Dermis microvascular lymphatic vessel endothelial cell (primary cell): Measurements from ENCODE around the gene ACTR6. TPM values are rescaled to one million over a fixed set of nuclear protein-coding genes. Genes with fewer than 3 reads are reported as not detected.

ENCODE experiments used
- DNase-seq, 2 donors: peaks; one replicate each; pipeline versions ENCODE4 v3.0.0 to v3.0.0-alpha.2; 2010; ENCODE audit warnings: low read depth in 2 of 2
- total RNA-seq: library from RNA; depleted of rRNA; stranded (reverse); fragments of >200 nt; gene quantifications from 2 replicates; pipeline ENCODE4 v1.2.1, GENCODE V29; 2014

The ACTR6 gene
- total RNA-seq, 1 donor from 2014 or later = 9.8 TPM

DNA sequence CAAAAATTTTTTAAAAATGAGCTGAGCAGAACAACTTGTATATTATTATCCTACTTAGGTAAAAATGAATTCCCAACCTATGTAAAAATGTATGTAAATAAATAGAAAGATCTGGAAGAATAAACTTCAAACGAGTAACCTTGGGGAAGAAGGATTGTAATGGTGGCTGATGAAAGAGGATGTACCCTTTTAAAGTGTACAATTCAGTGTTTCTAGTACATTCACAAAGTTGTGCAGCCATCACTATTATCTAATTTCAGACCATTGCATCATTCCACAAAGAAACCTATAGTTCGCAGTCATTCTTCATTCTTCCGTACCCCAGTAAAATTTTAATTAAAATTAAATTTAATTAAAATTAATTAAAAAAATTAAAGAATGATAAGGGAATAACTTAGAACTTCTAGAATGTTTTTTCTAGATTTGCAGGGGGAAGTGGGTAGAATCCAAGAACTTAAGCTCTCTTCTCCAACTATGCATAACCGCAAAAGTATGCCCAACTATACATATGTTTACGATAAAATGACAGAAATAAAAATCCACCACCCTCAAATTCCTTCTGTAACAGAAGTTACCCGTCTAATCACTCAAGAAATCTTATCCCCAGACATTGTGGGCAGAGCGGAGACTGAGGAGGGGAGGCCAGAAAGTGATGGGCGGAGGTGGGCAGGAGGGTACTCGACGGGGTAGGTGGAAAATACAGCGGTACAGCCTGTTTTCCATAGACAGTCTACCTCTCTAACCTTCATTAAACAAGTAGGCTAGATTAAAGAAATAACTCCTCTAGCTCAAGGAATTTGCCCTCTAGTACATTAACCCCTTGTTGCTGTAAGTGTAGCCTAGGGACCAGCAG is 65.3 kb downstream of the ACTR6 start:
- no peak for DNase-seq

GRCh38 chr12:100266585-100266834 is 65.9 kb downstream of the ACTR6 start:
- DNase-seq = no peak

DNA sequence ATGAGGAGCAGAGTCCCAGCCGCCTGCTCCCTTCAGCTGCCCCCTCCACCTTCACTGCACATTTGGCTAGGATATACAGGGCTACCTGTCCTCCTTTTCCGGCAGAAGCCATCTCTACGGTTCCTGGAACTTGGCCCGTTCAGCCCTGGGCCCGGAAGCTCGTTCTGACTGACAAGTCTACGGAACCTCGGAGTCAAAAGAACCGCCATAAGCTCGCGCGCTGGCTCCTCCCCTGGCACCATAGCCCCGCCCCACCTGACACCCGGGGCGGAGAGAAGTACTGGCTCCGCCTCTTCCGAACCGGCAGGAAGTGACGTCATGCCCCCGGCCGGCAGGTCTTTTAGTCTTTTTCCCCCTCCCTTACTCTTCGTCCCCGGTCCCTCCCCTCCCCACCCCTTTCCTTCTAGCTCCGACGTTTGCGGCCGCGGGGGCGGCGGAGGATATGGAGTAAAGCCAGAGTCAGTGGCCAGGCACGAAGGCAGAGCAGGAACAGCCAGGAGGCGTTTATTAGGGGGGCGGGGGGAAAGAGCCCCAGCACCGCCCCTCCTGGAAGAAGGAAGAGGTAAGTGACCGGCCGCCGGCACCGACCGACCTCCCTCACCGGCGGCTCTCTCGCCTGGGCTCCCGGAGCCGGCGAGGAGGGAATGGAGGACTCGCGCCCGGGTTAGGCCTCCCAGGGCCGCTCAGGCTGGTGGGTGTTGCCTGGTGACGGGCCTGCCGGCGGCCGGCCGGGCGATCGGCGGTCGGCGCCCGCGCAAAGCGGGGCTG is 66.4 kb downstream of the ACTR6 start, which contains the start of the genes DEPDC4 and SCYL2:
Gene DEPDC4 (minus strand): TSS at position 245 of the 768 bp plus-strand sequence. CDS start 3 bp downstream, at position 242.
Gene SCYL2 (plus strand): TSS at position 343 of the 768 bp plus-strand sequence. CDS start 15,794 bp downstream, outside the sequence.
- peak; percentile 93 to 98 for DNase-seq

- DNase-seq = peak; percentile 7 to 46
Observed at GRCh38 chr12:100267603-100268281, 67.1 kb downstream of the ACTR6 start.

- peak in 1 of 2 donors; percentile 5 for DNase-seq
Observed at GRCh38 chr12:100268835-100269564, 68.4 kb downstream of the ACTR6 start.

DNA sequence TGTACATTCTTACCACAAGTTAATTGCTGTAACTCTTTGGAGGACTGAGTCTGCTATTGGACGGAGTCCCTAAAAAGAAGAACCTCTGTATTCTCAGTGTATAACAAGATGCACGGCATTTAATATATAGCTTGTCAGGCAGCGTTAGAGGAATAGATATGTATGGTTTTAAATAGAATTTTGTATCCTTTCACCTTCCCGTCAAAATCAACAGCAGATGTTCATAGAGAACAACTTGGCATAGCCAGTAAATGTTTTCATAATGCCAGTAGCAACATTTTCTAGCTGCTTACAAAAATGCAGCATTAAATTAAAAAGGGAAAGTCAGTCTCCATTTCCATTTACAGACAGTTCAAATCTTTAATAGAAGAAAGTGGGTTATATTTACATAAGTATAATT is 73.2 kb downstream of the ACTR6 start:
- no peak for DNase-seq

Other genes starting within 250 kb of the ACTR6 start
- gene ANKS1B, start 215.9 kb upstream of the ACTR6 start, total RNA-seq = 0.13 and 0.38 TPM in 2 replicates
- 9.6 and 11.2 TPM in 2 replicates for gene BLTP3B, start 57.9 kb upstream of the ACTR6 start, total RNA-seq
- gene DEPDC4, start 66.3 kb downstream of the ACTR6 start, total RNA-seq = 0.13 and 0.26 TPM in 2 replicates
- 33.4 and 38.8 TPM in 2 replicates for gene SCYL2, start 66.4 kb downstream of the ACTR6 start, total RNA-seq
- gene SLC17A8, start 156.3 kb downstream of the ACTR6 start, total RNA-seq = not detected in 2 replicates